H1 (cell line): Measurements from ENCODE around the gene GRAMD2A. TPM values are rescaled to one million over a fixed set of nuclear protein-coding genes. Genes with fewer than 3 reads are reported as not detected.

Experiments
- CTCF ChIA-PET: fragments of 300-600 bp; sonication (Branson Sonifier 250); formaldehyde crosslinking; loops from one replicate; lab custom pipeline; 2021; ENCODE audit not compliant: partially characterized antibody; lab: Charles Lee
- POLR2A ChIA-PET: fragments of 300-600 bp; sonication (Branson Sonifier 250); formaldehyde crosslinking; loops from one replicate; lab custom pipeline; 2021; ENCODE audit warnings: inconsistent platforms; ENCODE audit not compliant: partially characterized antibody; lab: Charles Lee
- DNase-seq, 2 experiments: peaks; one replicate each; pipeline versions ENCODE4 v3.0.0 to v3.0.0-alpha.2; 2010 to 2022; ENCODE audit warnings: low spot score in 2 of 2, low read depth in 1 of 2, mixed read lengths in 1 of 2
- FAIRE-seq: peaks from 2 replicates; lab custom pipeline; 2011; peaks lifted over from hg19 to GRCh38; lab: Jason Lieb, UNC
- H2AFZ ChIP-seq: 2 replicates; pipeline ENCODE4 v1.8.1; 2012; ENCODE audit warnings: low read length, inconsistent platforms
- H2AK5ac ChIP-seq: 2 replicates; pipeline ENCODE4 v1.6.1; 2013; ENCODE audit warnings: low read depth, low read length
- H2BK120ac ChIP-seq: replicated peaks from 2 replicates; pipeline ENCODE3; 2013; ENCODE audit warnings: low read depth, low read length, inconsistent platforms
- H2BK12ac ChIP-seq: 2 replicates; pipeline ENCODE4 v1.6.1; 2013; ENCODE audit warnings: low read depth, low read length
- H2BK15ac ChIP-seq: 2 replicates; pipeline ENCODE4 v1.6.1; 2013; ENCODE audit warnings: low read length
- H2BK20ac ChIP-seq: 2 replicates; pipeline ENCODE4 v1.6.1; 2013; ENCODE audit warnings: low read length
- H2BK5ac ChIP-seq: 2 replicates; pipeline ENCODE4 v1.6.1; 2013; ENCODE audit warnings: low read depth, low read length
- H3K14ac ChIP-seq: 2 replicates; pipeline ENCODE4 v1.6.1; 2013; ENCODE audit warnings: inconsistent platforms; ENCODE audit not compliant: insufficient read length
- H3K18ac ChIP-seq: 2 replicates; pipeline ENCODE4 v1.6.1; 2013; ENCODE audit warnings: low read length; ENCODE audit errors: extremely low read depth
- H3K23ac ChIP-seq: 2 replicates; pipeline ENCODE4 v1.6.1; 2013; ENCODE audit warnings: inconsistent platforms; ENCODE audit not compliant: insufficient read length
- H3K23me2 ChIP-seq: 2 replicates; pipeline ENCODE4 v1.6.1; 2013; ENCODE audit warnings: low read depth, low read length
- H3K27ac ChIP-seq: 2 replicates; pipeline ENCODE4 v1.6.1; 2011; ENCODE audit warnings: low read depth, low read length, inconsistent platforms
- H3K27me3 ChIP-seq, 4 experiments: replicated peaks in 1 of 4; 1 replicate in 1 of 4; 2 replicates in 3 of 4; pipeline versions ENCODE4 v1.6.1 to v1.8.1; 2011 to 2013; ENCODE audit warnings: low read length in 3 of 4, mild to moderate bottlenecking in 3 of 4, inconsistent platforms in 2 of 4, mixed read lengths in 2 of 4, moderate library complexity in 1 of 4; ENCODE audit not compliant: control insufficient read depth in 3 of 4, insufficient read depth in 3 of 4; ENCODE audit errors: extremely low read depth in 1 of 4
- H3K36me3 ChIP-seq, 4 experiments: 2 replicates each; pipeline versions ENCODE4 v1.6.1 to v1.8.1; 2011 to 2013; ENCODE audit warnings: mild to moderate bottlenecking in 4 of 4, low read length in 3 of 4, moderate library complexity in 2 of 4, control low read depth in 1 of 4, inconsistent platforms in 1 of 4; ENCODE audit not compliant: insufficient read depth in 4 of 4, control insufficient read depth in 2 of 4
- H3K4ac ChIP-seq: replicated peaks from 2 replicates; pipeline ENCODE3; 2013; ENCODE audit warnings: low read length, low read depth, mixed read lengths, inconsistent platforms; ENCODE audit not compliant: insufficient read length
- H3K4me1 ChIP-seq, 4 experiments: replicated peaks in 1 of 4; 1 replicate in 1 of 4; 2 replicates in 3 of 4; pipeline versions ENCODE4 v1.6.1 to v1.8.1; 2011 to 2013; ENCODE audit warnings: low read length in 3 of 4, inconsistent platforms in 2 of 4, mixed read lengths in 1 of 4; ENCODE audit not compliant: insufficient read depth in 4 of 4, control insufficient read depth in 3 of 4
- H3K4me2 ChIP-seq, 2 experiments: 2 replicates each; pipeline versions ENCODE4 v1.6.1 to v1.8.1; 2011 to 2013; ENCODE audit warnings: low read depth in 2 of 2, low read length in 2 of 2, control low read depth in 1 of 2, inconsistent platforms in 1 of 2, mild to moderate bottlenecking in 1 of 2; ENCODE audit not compliant: insufficient read depth in 1 of 2
- H3K4me3 ChIP-seq, 4 experiments: fragments of 200-600, 300-600 bp in 1 of 4; sonication (generic), shearing (Covaris generic), sonication (Bioruptor Twin) in 1 of 4; 2 replicates each; pipeline versions ENCODE4 v1.5.1 to v1.8.1; 2011 to 2016; ENCODE audit warnings: low read length in 4 of 4, low read depth in 3 of 4, control low read depth in 2 of 4, inconsistent platforms in 2 of 4, mild to moderate bottlenecking in 2 of 4, mixed read lengths in 1 of 4, moderate library complexity in 1 of 4; ENCODE audit not compliant: insufficient read depth in 2 of 4; ENCODE audit errors: extremely low read depth in 1 of 4
- H3K56ac ChIP-seq: replicated peaks from 2 replicates; pipeline ENCODE3; 2013; ENCODE audit warnings: low read depth, mild to moderate bottlenecking, mixed read lengths, low read length, inconsistent platforms; ENCODE audit not compliant: insufficient read length
- H3K79me1 ChIP-seq: 2 replicates; pipeline ENCODE4 v1.6.1; 2013; ENCODE audit warnings: low read depth, low read length, control low read depth
- H3K79me2 ChIP-seq, 2 experiments: 2 replicates each; pipeline versions ENCODE4 v1.6.1 to v1.8.1; 2012 to 2013; ENCODE audit warnings: low read length in 2 of 2, mild to moderate bottlenecking in 2 of 2, inconsistent platforms in 1 of 2; ENCODE audit not compliant: insufficient read depth in 2 of 2, control insufficient read depth in 1 of 2
- H3K9ac ChIP-seq, 4 experiments: replicated peaks in 1 of 4; 1 replicate in 1 of 4; 2 replicates in 3 of 4; pipeline versions ENCODE4 v1.6.1 to v1.8.1; 2011 to 2013; ENCODE audit warnings: low read depth in 3 of 4, low read length in 3 of 4, control low read depth in 2 of 4, mild to moderate bottlenecking in 2 of 4, moderate library complexity in 2 of 4, inconsistent platforms in 1 of 4; ENCODE audit errors: extremely low read depth in 1 of 4
- H3K9me3 ChIP-seq, 2 experiments: 2 replicates each; pipeline versions ENCODE4 v1.6.1 to v1.8.1; 2012 to 2013; ENCODE audit warnings: mild to moderate bottlenecking in 2 of 2, moderate library complexity in 2 of 2, control low read depth in 1 of 2, inconsistent platforms in 1 of 2, low read depth in 1 of 2, low read length in 1 of 2, mixed read lengths in 1 of 2; ENCODE audit not compliant: insufficient read depth in 2 of 2
- H4K20me1 ChIP-seq, 2 experiments: replicated peaks in 1 of 2; 2 replicates each; pipeline versions ENCODE3 to v1.8.1; 2011 to 2013; ENCODE audit warnings: inconsistent platforms in 2 of 2, low read length in 2 of 2, mild to moderate bottlenecking in 1 of 2; ENCODE audit not compliant: insufficient read depth in 2 of 2, control insufficient read depth in 1 of 2
- H4K5ac ChIP-seq: 2 replicates; pipeline ENCODE4 v1.6.1; 2013; ENCODE audit warnings: low read length, low read depth, mixed read lengths, inconsistent platforms; ENCODE audit not compliant: insufficient read length
- H4K8ac ChIP-seq: 2 replicates; pipeline ENCODE4 v1.8.0; 2013; ENCODE audit warnings: mild to moderate bottlenecking, moderate library complexity, low read length, inconsistent platforms; ENCODE audit not compliant: insufficient read depth; ENCODE audit errors: extremely low read depth
- H4K91ac ChIP-seq: replicated peaks from 2 replicates; pipeline ENCODE3; 2013; ENCODE audit warnings: low read length, mixed read lengths, inconsistent platforms; ENCODE audit not compliant: insufficient read length
- BACH1 ChIP-seq: IDR thresholded peaks from 2 replicates; pipeline ENCODE4 v1.6.1; 2012; ENCODE audit warnings: low read length, improper control_type of control experiment
- FOSL1 ChIP-seq: IDR thresholded peaks from 2 replicates; pipeline ENCODE4 v1.6.1; 2011; ENCODE audit warnings: mild to moderate bottlenecking, low read depth, low read length, moderate library complexity; ENCODE audit not compliant: insufficient read depth
- KDM5A ChIP-seq: fragments of 200-600 bp; IDR thresholded peaks from 2 replicates; pipeline ENCODE4 v1.7.1; 2012; ENCODE audit warnings: mild to moderate bottlenecking, low read length, inconsistent platforms, mixed read lengths
- NANOG ChIP-seq: IDR thresholded peaks from 2 replicates; pipeline ENCODE4 v1.6.1; 2011; ENCODE audit warnings: low read length, low read depth, mild to moderate bottlenecking, inconsistent platforms; ENCODE audit not compliant: insufficient read depth, poor library complexity, severe bottlenecking
- PHF8 ChIP-seq: fragments of 200-600 bp; sonication (generic); conservative IDR thresholded peaks from 2 replicates; pipeline ENCODE4 v1.7.1; 2012; ENCODE audit warnings: low read depth, mild to moderate bottlenecking, inconsistent platforms, low read length, moderate library complexity
- RAD21 ChIP-seq, 2 experiments: IDR thresholded peaks in 1 of 2; conservative IDR thresholded peaks in 1 of 2; 2 replicates each; pipeline ENCODE4 v1.6.1; 2011; ENCODE audit warnings: low read depth in 2 of 2, low read length in 2 of 2, improper control_type of control experiment in 1 of 2, inconsistent platforms in 1 of 2, mild to moderate bottlenecking in 1 of 2, moderate library complexity in 1 of 2
- SIRT6 ChIP-seq: IDR thresholded peaks from one replicate; pipeline ENCODE4 v1.7.1; 2012; ENCODE audit warnings: low read length, inconsistent platforms
- SP2 ChIP-seq: IDR thresholded peaks from 2 replicates; pipeline ENCODE4 v1.6.1; 2012; ENCODE audit warnings: mild to moderate bottlenecking, low read length, inconsistent platforms
- TAF1 ChIP-seq: IDR thresholded peaks from 2 replicates; pipeline ENCODE4 v1.6.1; 2011; ENCODE audit warnings: mild to moderate bottlenecking, low read depth, low read length
- TAF7 ChIP-seq: optimal IDR thresholded peaks from 2 replicates; pipeline ENCODE3; 2011; ENCODE audit warnings: low read depth, mild to moderate bottlenecking, inconsistent platforms, low read length, moderate library complexity, borderline replicate concordance
- ZNF274 ChIP-seq: IDR thresholded peaks from 2 replicates; pipeline ENCODE4 v1.7.0; 2012; ENCODE audit warnings: low read length, borderline replicate concordance; ENCODE audit errors: extremely low read depth
- WGBS, 2 experiments: shearing (Covaris generic) in 1 of 2; methylation state at CpG; one replicate each; pipeline versions ENCODE4 v1.1.6 to v1.1.7; 2013 to 2015; ENCODE audit warnings: low lambda C conversion rate in 2 of 2, mixed read lengths in 2 of 2, inconsistent platforms in 1 of 2, low coverage in 1 of 2, missing lambda C conversion rate in 1 of 2; ENCODE audit not compliant: insufficient replicate concordance in 2 of 2, insufficient coverage in 1 of 2, insufficient read length in 1 of 2; ENCODE audit errors: extremely low coverage in 1 of 2, missing lambda C conversion rate in 1 of 2; 5-methylcytosine and 5-hydroxymethylcytosine counted together
- polyA plus RNA-seq, 7 experiments: library from polyadenylated mRNA; depleted of rRNA in 3 of 7; stranded (reverse) in 5 of 7; unstranded in 2 of 7; fragments of >200 nt in 5 of 7; fragments of 200-250 nt in 2 of 7; gene quantifications; 1 replicate in 5 of 7; 2 replicates in 1 of 7; 4 replicates in 1 of 7; pipeline versions ENCODE4 v1.2.1 to v1.2.3, GENCODE V29; 2011 to 2013; ENCODE audit warnings: missing spikeins in 2 of 7, mixed read lengths in 2 of 7
- total RNA-seq: library from RNA; stranded (reverse); fragmentation: NEBNext Ultra II Directional; extraction: Animal tissue kit (Norgen Biotek cat#: 25700); gene quantifications from 2 replicates; pipeline ENCODE4 v1.2.1, GENCODE V29; 2021

The GRAMD2A gene
- total and polyA plus RNA-seq, 2 of the 8 experiments (the other 6 are each of a cell fraction or from before 2014, with no cell fraction given): 0.57 to 1.5 TPM

GRCh38 chr15:72236381-72237003 lies 38.9 kb upstream of the GRAMD2A start:
- no peaks in the 10 kb centered on the region for H3K79me1 ChIP-seq
- H2BK15ac ChIP-seq: peak overlapping the region; percentile 53; the same call in 1 of the 2 replicates
- no peak overlapping the region for H3K9ac ChIP-seq
- no peak overlapping the region for H2AFZ ChIP-seq
- H2BK20ac ChIP-seq: no peak overlapping the region
- H3K23ac ChIP-seq: no peak overlapping the region
- no peak overlapping the region for H3K14ac ChIP-seq
- peaks cover 1 to 2% of the 10 kb centered on the region in 2 experiments for H4K20me1 ChIP-seq
- peaks cover 6% of the 10 kb centered on the region for H3K23me2 ChIP-seq
- H4K91ac ChIP-seq: no peak overlapping the region
- FAIRE-seq (no peak), DNase-seq (no peak)
- no peaks in the 10 kb centered on the region for H3K79me2 ChIP-seq
- H3K9me3 ChIP-seq: no peaks in the 10 kb centered on the region
- peak overlapping the region; percentile 65 for H2BK120ac ChIP-seq
- POLR2A ChIA-PET: interaction anchor here (0.5 to 2.1 kb wide), 4 partner anchors 10 to 1458 kb away, joined by 3 to 9 read pairs (median 3); no protein-coding TSS in a partner anchor
- H3K27ac ChIP-seq: no peak overlapping the region
- no peak for TF ChIP-seq TAF7
- no peak for TF ChIP-seq PHF8
- TF ChIP-seq ZNF274: no peak
- TF ChIP-seq BACH1: no peak
- no peak for TF ChIP-seq RAD21 (IDR thresholded peaks at IDR 0.05 in 1 of 2, conservative IDR thresholded peaks at IDR 0.05 in 1 of 2; ENCODE audit: low read depth in 2 of 2, low read length in 2 of 2)
- TF ChIP-seq SP2: no peak
- TF ChIP-seq TAF1: no peak
- TF ChIP-seq FOSL1: no peak
- TF ChIP-seq KDM5A: no peak
- no peak for TF ChIP-seq SIRT6
- TF ChIP-seq NANOG: no peak
- H3K36me3 ChIP-seq: peaks cover 3 to 12% (median 8%) of the 10 kb centered on the region in 4 experiments; a peak in 6 of 8 replicates
- peak overlapping the region; percentile 89; the same call in 1 of the 2 replicates for H2BK5ac ChIP-seq
- peaks cover 5 to 12% (median 5%) of the 10 kb centered on the region in 4 experiments; a peak in 4 of 7 replicates for H3K4me1 ChIP-seq
- H4K5ac ChIP-seq: no peak overlapping the region
- CTCF ChIA-PET: interaction anchor here (1.4 to 4.7 kb wide), 2 partner anchors 9 to 39 kb away, joined by 5 to 29 read pairs; partner anchors contain the start of gene GRAMD2A
- no peak overlapping the region for H3K56ac ChIP-seq
- H3K4me2 ChIP-seq: peak overlapping the region in 1 of 2 experiments; percentile 48; a peak in 1 of 4 replicates
- peak overlapping the region; percentile 63 for H3K4ac ChIP-seq
- H3K27me3 ChIP-seq: peaks cover 13 to 78% (median 48%) of the 10 kb centered on the region in 4 experiments
- no peak overlapping the region for H3K4me3 ChIP-seq
- H3K18ac ChIP-seq: no peak overlapping the region
- no peak overlapping the region for H4K8ac ChIP-seq
- peak overlapping the region; percentile 62 for H2BK12ac ChIP-seq
- peak overlapping the region; percentile 54; the same call in 1 of the 2 replicates for H2AK5ac ChIP-seq
- WGBS, 2 experiments: 83% methylated on average over 2 of the region's 2 CpGs; no CpG with 5 or more reads in 1 of the 2 experiments
